Body of pancreas (tissue), 4 donors: ENCODE measurements around the gene IL21.

Experiments used
- POLR2A ChIP-seq, 3 donors: fragments of 450-650 bp; IDR thresholded peaks; one replicate each; pipeline ENCODE4 v1.6.1; 2016; ENCODE audit warnings: antibody characterized with exemption in 3 of 3, mild to moderate bottlenecking in 2 of 3
- TF ChIP-seq, protein P1 (sequence below), 7 experiments: fragments of 450-650 bp in 4 of 7; fragments of 200-600 bp in 3 of 7; sonication (generic) in 3 of 7; IDR thresholded peaks; one replicate each; pipeline ENCODE4 v1.5.1; 2016 to 2019; ENCODE audit warnings: antibody characterized with exemption in 7 of 7

DNA sequence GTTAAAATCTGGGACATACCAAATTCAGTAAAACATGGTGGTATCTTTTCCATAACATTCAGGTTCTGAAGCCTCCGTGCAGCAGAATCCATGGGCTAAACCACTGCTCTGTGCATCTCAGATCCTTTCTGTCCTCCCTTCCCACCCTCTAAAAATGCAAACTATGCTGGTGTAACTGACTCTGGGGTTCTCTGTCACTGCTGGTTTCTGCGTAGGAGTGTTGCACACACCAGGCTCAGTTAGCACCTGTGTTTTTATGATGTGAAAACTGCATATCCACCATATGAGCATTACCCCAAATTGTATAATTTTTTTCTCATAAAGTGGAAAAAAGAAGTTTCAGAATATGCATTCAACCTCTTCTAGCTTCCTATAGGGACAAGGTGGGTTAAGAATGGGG is 22.4 kb upstream of the IL21 start:
- TF ChIP-seq, protein P1, sequence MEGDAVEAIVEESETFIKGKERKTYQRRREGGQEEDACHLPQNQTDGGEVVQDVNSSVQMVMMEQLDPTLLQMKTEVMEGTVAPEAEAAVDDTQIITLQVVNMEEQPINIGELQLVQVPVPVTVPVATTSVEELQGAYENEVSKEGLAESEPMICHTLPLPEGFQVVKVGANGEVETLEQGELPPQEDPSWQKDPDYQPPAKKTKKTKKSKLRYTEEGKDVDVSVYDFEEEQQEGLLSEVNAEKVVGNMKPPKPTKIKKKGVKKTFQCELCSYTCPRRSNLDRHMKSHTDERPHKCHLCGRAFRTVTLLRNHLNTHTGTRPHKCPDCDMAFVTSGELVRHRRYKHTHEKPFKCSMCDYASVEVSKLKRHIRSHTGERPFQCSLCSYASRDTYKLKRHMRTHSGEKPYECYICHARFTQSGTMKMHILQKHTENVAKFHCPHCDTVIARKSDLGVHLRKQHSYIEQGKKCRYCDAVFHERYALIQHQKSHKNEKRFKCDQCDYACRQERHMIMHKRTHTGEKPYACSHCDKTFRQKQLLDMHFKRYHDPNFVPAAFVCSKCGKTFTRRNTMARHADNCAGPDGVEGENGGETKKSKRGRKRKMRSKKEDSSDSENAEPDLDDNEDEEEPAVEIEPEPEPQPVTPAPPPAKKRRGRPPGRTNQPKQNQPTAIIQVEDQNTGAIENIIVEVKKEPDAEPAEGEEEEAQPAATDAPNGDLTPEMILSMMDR (IDR thresholded peaks at IDR 0.05): no peak
- no peak for TF ChIP-seq POLR2A (IDR thresholded peaks at IDR 0.05)
